LNCAP (cell line): ENCODE measurements around the gene NTNG2.

Experiments
- TF ChIP-seq, protein P1 (sequence below): fragments of 450-650 bp; IDR thresholded peaks from 2 replicates; pipeline ENCODE4 v1.5.1; 2017; ENCODE audit warnings: mild to moderate bottlenecking

Gene NTNG2

DNA sequence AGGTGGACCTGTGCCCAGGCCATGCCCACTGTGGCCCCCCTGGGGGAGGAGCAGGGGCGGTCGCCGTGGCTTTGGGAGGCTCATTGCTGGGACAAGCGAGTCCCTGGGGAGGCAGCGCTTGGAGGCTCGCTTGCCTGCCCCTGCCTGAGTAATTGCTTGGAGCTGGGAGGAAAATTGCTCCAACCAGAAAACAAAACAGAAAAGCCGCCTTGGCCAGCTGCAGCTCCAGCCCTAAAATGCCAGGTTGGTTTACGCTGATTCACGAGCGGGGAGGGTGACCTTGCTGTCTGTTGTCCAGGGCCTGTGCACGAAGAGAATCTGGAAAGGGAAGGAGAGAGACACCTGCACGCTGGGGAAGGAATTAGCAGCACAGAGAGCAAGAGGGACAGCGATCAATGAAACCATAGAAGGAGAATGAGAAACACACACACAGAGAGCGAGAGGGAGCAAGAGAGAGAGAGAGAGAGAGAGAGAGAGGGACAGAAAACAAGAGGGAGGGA is 25.3 kb downstream of the NTNG2 start:
- TF ChIP-seq, protein P1, sequence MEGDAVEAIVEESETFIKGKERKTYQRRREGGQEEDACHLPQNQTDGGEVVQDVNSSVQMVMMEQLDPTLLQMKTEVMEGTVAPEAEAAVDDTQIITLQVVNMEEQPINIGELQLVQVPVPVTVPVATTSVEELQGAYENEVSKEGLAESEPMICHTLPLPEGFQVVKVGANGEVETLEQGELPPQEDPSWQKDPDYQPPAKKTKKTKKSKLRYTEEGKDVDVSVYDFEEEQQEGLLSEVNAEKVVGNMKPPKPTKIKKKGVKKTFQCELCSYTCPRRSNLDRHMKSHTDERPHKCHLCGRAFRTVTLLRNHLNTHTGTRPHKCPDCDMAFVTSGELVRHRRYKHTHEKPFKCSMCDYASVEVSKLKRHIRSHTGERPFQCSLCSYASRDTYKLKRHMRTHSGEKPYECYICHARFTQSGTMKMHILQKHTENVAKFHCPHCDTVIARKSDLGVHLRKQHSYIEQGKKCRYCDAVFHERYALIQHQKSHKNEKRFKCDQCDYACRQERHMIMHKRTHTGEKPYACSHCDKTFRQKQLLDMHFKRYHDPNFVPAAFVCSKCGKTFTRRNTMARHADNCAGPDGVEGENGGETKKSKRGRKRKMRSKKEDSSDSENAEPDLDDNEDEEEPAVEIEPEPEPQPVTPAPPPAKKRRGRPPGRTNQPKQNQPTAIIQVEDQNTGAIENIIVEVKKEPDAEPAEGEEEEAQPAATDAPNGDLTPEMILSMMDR, result no peak

DNA sequence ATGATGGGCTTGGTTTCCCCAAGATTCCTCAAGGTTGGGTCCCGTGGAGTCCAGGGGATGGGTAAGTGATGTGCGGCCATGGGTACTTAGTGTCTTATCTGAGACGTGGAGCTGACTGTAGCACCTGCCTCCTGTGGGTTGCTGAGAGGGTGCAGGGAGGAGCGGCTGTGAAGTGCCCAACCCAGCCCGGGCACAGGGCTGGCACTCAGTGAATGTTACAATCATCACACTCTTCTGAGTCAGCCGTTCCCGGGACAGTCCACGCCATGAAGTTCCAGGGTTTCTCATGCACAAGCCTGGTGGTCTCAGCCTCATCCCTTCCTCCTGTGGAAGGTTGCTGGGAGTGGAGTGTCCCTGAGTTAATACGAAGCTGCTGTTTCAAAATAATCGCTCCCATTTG is 29.1 kb downstream of the NTNG2 start:
- TF ChIP-seq, protein P1, result no peak

DNA sequence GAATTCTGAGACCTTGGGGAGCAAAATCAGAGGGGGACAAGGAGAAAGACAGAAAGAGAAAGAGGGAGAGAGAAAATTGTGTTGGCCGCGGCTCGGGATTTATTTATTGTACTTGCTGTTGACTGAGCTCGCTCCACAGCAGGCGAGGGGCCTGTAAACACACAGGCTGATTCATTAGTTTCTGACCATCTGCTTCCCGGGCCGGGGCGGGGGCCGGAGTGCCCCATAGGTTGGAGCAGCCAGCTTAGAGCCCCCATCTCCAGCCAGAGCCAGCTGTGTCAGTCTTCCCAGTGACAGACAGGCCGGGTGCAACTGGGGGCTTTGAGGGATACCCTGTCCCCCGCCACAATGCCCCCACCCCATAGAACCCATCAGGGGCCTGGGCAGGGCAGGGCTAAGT is 30.9 kb downstream of the NTNG2 start:
- TF ChIP-seq, protein P1, result no peak

DNA sequence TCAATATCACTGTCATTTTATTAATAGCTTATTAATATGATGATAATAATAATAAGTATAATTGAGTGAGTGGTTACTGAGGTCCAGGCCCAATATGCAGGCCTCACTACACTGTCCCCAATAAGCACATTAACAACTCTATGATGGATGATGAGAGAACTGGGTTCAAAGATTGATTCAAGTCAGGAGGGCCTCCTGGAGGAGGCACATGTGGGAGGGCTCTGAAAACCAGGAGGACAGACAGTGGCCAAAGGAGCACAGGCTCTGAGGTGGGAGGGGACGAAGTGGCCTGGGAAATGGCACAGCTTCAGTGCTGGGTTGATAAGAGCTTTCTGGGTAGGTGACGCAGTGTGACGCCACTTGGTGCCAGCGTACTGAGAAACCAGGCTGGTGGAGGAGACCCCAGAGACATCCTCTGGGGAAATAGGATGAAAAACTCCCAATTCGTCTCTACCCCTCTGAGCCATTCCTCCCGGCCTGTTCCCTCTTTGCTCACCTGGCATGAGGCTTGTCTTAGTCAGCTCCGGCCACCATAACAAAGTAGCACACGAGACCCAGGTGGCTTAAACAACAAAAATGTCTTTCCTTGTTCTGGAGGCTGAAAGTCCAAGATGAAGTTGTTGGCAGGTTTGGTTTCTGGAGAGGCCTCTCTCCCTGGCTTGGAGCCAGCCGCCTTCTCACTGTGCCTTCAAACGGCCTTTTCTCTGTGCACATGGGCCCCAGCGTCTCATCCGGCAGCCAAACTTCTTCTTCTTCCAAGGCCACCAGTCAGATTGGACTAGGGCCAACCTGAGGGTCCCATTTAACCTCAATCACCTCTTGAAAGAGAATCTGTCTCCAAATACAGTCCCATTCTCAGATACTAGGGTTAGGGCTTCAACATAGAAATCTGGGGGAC is 31.6 kb downstream of the NTNG2 start:
- TF ChIP-seq, protein P1, result no peak

DNA sequence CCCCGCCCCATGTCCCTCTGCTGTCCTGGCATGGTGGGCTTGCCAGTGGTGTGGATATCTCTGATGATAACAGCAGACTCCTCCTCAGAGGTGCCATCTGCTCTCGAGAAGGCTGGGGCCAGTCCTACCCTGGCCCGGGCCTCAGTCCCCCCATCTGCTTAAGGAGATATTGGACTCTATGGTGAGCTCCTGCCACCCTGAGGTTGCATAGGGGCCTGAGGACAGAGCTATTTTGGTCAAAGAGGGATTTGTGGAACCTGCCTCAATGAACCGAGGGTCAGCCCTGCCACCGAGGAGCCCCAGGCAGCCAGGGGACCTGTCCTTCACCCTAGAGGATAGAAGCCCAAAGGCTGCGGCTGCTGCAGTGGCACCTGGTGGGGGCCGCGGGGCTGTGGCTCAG is 32.6 kb downstream of the NTNG2 start:
- TF ChIP-seq, protein P1, result no peak

DNA sequence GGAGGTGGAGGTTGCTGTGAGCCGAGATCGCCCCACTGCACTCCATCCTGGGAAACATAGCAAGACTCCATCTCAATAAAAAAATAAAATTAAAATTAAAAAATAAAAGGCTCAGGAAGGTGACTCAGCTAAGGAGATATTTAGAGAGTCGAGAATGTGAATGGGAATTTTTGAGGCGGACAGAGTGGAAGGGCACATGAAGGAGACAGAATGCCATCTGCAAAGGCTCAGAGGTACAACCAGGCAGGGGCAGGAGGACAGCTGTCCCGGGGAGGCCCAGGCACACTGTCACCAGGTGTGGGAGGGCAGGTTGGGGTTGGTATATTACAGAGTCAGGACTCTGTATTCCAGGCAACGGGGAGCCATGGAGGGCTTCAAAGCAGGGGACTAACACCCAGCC is 35.5 kb downstream of the NTNG2 start:
- TF ChIP-seq, protein P1, result no peak

DNA sequence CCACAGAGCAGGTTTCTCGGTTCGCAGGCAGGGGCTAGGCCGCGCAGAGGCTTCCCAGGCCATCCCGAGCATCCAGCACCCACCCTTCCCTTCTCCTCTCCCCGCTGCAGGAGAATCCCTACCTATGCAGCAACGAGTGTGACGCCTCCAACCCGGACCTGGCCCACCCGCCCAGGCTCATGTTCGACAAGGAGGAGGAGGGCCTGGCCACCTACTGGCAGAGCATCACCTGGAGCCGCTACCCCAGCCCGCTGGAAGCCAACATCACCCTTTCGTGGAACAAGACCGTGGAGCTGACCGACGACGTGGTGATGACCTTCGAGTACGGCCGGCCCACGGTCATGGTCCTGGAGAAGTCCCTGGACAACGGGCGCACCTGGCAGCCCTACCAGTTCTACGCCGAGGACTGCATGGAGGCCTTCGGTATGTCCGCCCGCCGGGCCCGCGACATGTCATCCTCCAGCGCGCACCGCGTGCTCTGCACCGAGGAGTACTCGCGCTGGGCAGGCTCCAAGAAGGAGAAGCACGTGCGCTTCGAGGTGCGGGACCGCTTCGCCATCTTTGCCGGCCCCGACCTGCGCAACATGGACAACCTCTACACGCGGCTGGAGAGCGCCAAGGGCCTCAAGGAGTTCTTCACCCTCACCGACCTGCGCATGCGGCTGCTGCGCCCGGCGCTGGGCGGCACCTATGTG is 36.1 kb downstream of the NTNG2 start:
- TF ChIP-seq, protein P1, result no peak
